H9 (cell line): Measurements from ENCODE around the gene CTDSP2. TPM values are rescaled to one million over a fixed set of nuclear protein-coding genes. Genes with fewer than 3 reads are reported as not detected.

Source experiments
- DNase-seq: peaks from one replicate; pipeline ENCODE4 v3.0.0-alpha.2; 2017
- H2AFZ ChIP-seq: one replicate; pipeline ENCODE4 v1.6.1; 2013; ENCODE audit warnings: mild to moderate bottlenecking, low read length, control low read depth, moderate library complexity
- H2AK5ac ChIP-seq: 2 replicates; pipeline ENCODE4 v1.6.1; 2013; ENCODE audit warnings: low read length, control low read depth, mixed read lengths; ENCODE audit not compliant: insufficient read length
- H2BK120ac ChIP-seq: one replicate; pipeline ENCODE4 v1.6.1; 2013; ENCODE audit warnings: low read depth, mild to moderate bottlenecking, low read length, control low read depth, inconsistent platforms; ENCODE audit not compliant: poor library complexity, severe bottlenecking
- H2BK12ac ChIP-seq: 2 replicates; pipeline ENCODE4 v1.6.1; 2013; ENCODE audit warnings: low read length, control low read depth, mixed read lengths, low read depth; ENCODE audit not compliant: insufficient read length
- H2BK15ac ChIP-seq: 2 replicates; pipeline ENCODE4 v1.6.1; 2013; ENCODE audit warnings: low read depth, low read length, control low read depth
- H2BK20ac ChIP-seq: one replicate; pipeline ENCODE4 v1.6.1; 2013; ENCODE audit warnings: low read depth, mild to moderate bottlenecking, low read length, control low read depth, inconsistent platforms; ENCODE audit not compliant: poor library complexity, severe bottlenecking
- H2BK5ac ChIP-seq: 2 replicates; pipeline ENCODE4 v1.6.1; 2013; ENCODE audit warnings: low read length, control low read depth, mixed read lengths; ENCODE audit not compliant: insufficient read length
- H3K14ac ChIP-seq: 2 replicates; pipeline ENCODE4 v1.6.1; 2013; ENCODE audit warnings: low read length, control low read depth; ENCODE audit not compliant: insufficient read depth
- H3K18ac ChIP-seq: 2 replicates; pipeline ENCODE4 v1.6.1; 2013; ENCODE audit warnings: low read depth, mild to moderate bottlenecking, mixed read lengths, low read length, control low read depth; ENCODE audit not compliant: insufficient read length
- H3K23ac ChIP-seq: 2 replicates; pipeline ENCODE4 v1.6.1; 2013; ENCODE audit warnings: low read length, control low read depth, mixed read lengths, low read depth; ENCODE audit not compliant: insufficient read length
- H3K23me2 ChIP-seq: 2 replicates; pipeline ENCODE4 v1.6.1; 2013; ENCODE audit warnings: low read depth, mild to moderate bottlenecking, mixed read lengths, low read length, control low read depth; ENCODE audit not compliant: insufficient read length, poor library complexity, severe bottlenecking
- H3K27ac ChIP-seq: 2 replicates; pipeline ENCODE4 v1.5.1; 2013; ENCODE audit warnings: low read length, control low read depth, mixed read lengths, low read depth; ENCODE audit not compliant: insufficient read length
- H3K27me3 ChIP-seq: 2 replicates; pipeline ENCODE4 v1.6.1; 2013; ENCODE audit warnings: low read length, control low read depth, inconsistent platforms; ENCODE audit not compliant: insufficient read depth
- H3K4ac ChIP-seq: 2 replicates; pipeline ENCODE4 v1.6.1; 2013; ENCODE audit warnings: low read depth, mild to moderate bottlenecking, control low read depth, inconsistent platforms, low read length, moderate library complexity
- H3K4me1 ChIP-seq: 2 replicates; pipeline ENCODE4 v1.6.1; 2013; ENCODE audit warnings: low read length, control low read depth, inconsistent platforms; ENCODE audit not compliant: insufficient read depth
- H3K4me2 ChIP-seq: 2 replicates; pipeline ENCODE4 v1.6.1; 2013; ENCODE audit warnings: low read length, control low read depth, mixed read lengths; ENCODE audit not compliant: insufficient read length, insufficient read depth
- H3K56ac ChIP-seq: 2 replicates; pipeline ENCODE4 v1.6.1; 2013; ENCODE audit warnings: low read depth, mild to moderate bottlenecking, mixed read lengths, low read length, control low read depth; ENCODE audit not compliant: insufficient read length
- H3K79me1 ChIP-seq: 2 replicates; pipeline ENCODE4 v1.6.1; 2013; ENCODE audit warnings: low read depth, mild to moderate bottlenecking, moderate library complexity, low read length, control low read depth, inconsistent platforms; ENCODE audit not compliant: insufficient read depth, poor library complexity, severe bottlenecking
- H3K79me2 ChIP-seq: 2 replicates; pipeline ENCODE4 v1.6.1; 2013; ENCODE audit warnings: low read length, control low read depth, inconsistent platforms; ENCODE audit not compliant: insufficient read depth
- H3K9ac ChIP-seq: 2 replicates; pipeline ENCODE4 v1.6.1; 2013; ENCODE audit warnings: low read length, control low read depth, mixed read lengths; ENCODE audit not compliant: insufficient read length; ENCODE audit errors: extremely low read depth
- H3K9me3 ChIP-seq: one replicate; pipeline ENCODE4 v1.6.1; 2013; ENCODE audit warnings: low read depth, low read length, inconsistent platforms; ENCODE audit not compliant: control insufficient read depth
- H3T11ph ChIP-seq: one replicate; pipeline ENCODE4 v1.6.1; 2013; ENCODE audit warnings: mild to moderate bottlenecking, low read length, control low read depth, inconsistent platforms
- H4K20me1 ChIP-seq: one replicate; pipeline ENCODE4 v1.6.1; 2013; ENCODE audit not compliant: control insufficient read depth, insufficient read length, insufficient read depth
- H4K5ac ChIP-seq: 2 replicates; pipeline ENCODE4 v1.6.1; 2013; ENCODE audit warnings: low read depth, mild to moderate bottlenecking, mixed read lengths, low read length, control low read depth; ENCODE audit not compliant: insufficient read length
- H4K8ac ChIP-seq: replicated peaks from 2 replicates; pipeline ENCODE4 v1.6.1; 2013; ENCODE audit warnings: low read length, control low read depth, mixed read lengths, low read depth; ENCODE audit not compliant: insufficient read length
- H4K91ac ChIP-seq: 2 replicates; pipeline ENCODE4 v1.6.1; 2013; ENCODE audit warnings: low read depth, mild to moderate bottlenecking, moderate library complexity, mixed read lengths, low read length, control low read depth; ENCODE audit not compliant: insufficient read length
- H3K27ac Mint-ChIP-seq, 3 experiments: 2 replicates in 2 of 3; 3 replicates in 1 of 3; pipeline ENCODE4 v1.8.0; 2020 to 2021; ENCODE audit warnings: mixed read lengths in 3 of 3, mild to moderate bottlenecking in 1 of 3, moderate library complexity in 1 of 3
- H3K27me3 Mint-ChIP-seq: 2 replicates; pipeline ENCODE4 v1.8.0; 2021; ENCODE audit warnings: low read depth, mild to moderate bottlenecking, moderate library complexity, mixed read lengths
- H3K36me3 Mint-ChIP-seq, 3 experiments: 2 replicates in 2 of 3; 3 replicates in 1 of 3; pipeline ENCODE4 v1.8.0; 2020 to 2021; ENCODE audit warnings: low read depth in 3 of 3, mixed read lengths in 3 of 3; ENCODE audit not compliant: insufficient read depth in 1 of 3
- H3K4me1 Mint-ChIP-seq, 2 experiments: 2 replicates each; pipeline ENCODE4 v1.8.0; 2020; ENCODE audit warnings: mixed read lengths in 2 of 2
- H3K4me3 Mint-ChIP-seq, 2 experiments: 2 replicates in 1 of 2; 3 replicates in 1 of 2; pipeline ENCODE4 v1.8.0; 2020 to 2021; ENCODE audit warnings: mild to moderate bottlenecking in 2 of 2, mixed read lengths in 2 of 2, moderate library complexity in 1 of 2
- H3K9me3 Mint-ChIP-seq, 2 experiments: 2 replicates in 1 of 2; 3 replicates in 1 of 2; pipeline ENCODE4 v1.8.0; 2020; ENCODE audit warnings: mild to moderate bottlenecking in 2 of 2, mixed read lengths in 2 of 2, moderate library complexity in 1 of 2
- CTCF ChIP-seq: fragments of 200-600 bp; sonication (generic); conservative IDR thresholded peaks from 3 replicates; pipeline ENCODE4 v1.8.0; 2021; ENCODE audit warnings: antibody characterized with exemption, mild to moderate bottlenecking
- WGBS: extraction: QIAGEN DNeasy Blood & Tissue Kit; methylation state at CpG from one replicate; pipeline ENCODE4 v1.1.7; 2013; ENCODE audit warnings: missing lambda C conversion rate, low lambda C conversion rate, mixed read lengths; ENCODE audit not compliant: insufficient read length; ENCODE audit errors: extremely low coverage; 5-methylcytosine and 5-hydroxymethylcytosine counted together
- total RNA-seq: library from RNA; stranded (reverse); gene quantifications from 2 replicates; pipeline ENCODE4 v1.2.1, GENCODE V29; 2021

The CTDSP2 gene
- total RNA-seq, 1 experiment from 2014 or later, result 103 TPM

GRCh38 chr12:57891542-57892228, 45.2 kb upstream of the CTDSP2 start:
- no peak overlapping the region for H3K9ac ChIP-seq
- no peak overlapping the region for H3T11ph ChIP-seq
- Mint-ChIP-seq H3K36me3 (no peaks in the 10 kb centered on the region; a peak in 1 of 7 replicates), H3K4me1 (peaks cover 40 to 64% of the 10 kb centered on the region in 2 experiments), H3K9me3 (no peaks in the 10 kb centered on the region), H3K4me3 (no peak overlapping the region), H3K27me3 (peaks cover 11% of the 10 kb centered on the region), H3K27ac (no peak overlapping the region)
- H2BK12ac ChIP-seq, result no peak overlapping the region
- H3K4ac ChIP-seq, result no peak overlapping the region
- no peak overlapping the region for H3K18ac ChIP-seq
- DNase-seq, result no peak
- H2AFZ ChIP-seq, result no peak overlapping the region
- no peak overlapping the region for H3K23ac ChIP-seq
- no peak overlapping the region for H3K27ac ChIP-seq
- no peaks in the 10 kb centered on the region; the same call in 1 of the 2 replicates for H3K27me3 ChIP-seq
- no peaks in the 10 kb centered on the region for H3K9me3 ChIP-seq
- peaks cover 5% of the 10 kb centered on the region for H3K23me2 ChIP-seq
- no peak overlapping the region for H4K5ac ChIP-seq
- H2BK15ac ChIP-seq, result no peak overlapping the region
- peaks cover 16% of the 10 kb centered on the region; the same call in 1 of the 2 replicates for H3K4me1 ChIP-seq
- no peaks in the 10 kb centered on the region for H3K79me1 ChIP-seq
- no peaks in the 10 kb centered on the region for H3K79me2 ChIP-seq
- H2BK120ac ChIP-seq, result no peak overlapping the region
- no peak overlapping the region for H3K56ac ChIP-seq
- TF ChIP-seq CTCF, result no peak
- H4K20me1 ChIP-seq, result no peaks in the 10 kb centered on the region
- H3K14ac ChIP-seq, result no peak overlapping the region
- H2BK5ac ChIP-seq, result no peak overlapping the region
- H4K91ac ChIP-seq, result no peak overlapping the region
- WGBS, result no CpG with 5 or more reads among the region's 6 CpGs
- H2AK5ac ChIP-seq, result no peak overlapping the region
- no peak overlapping the region for H2BK20ac ChIP-seq
- H4K8ac ChIP-seq, result no peak overlapping the region
- H3K4me2 ChIP-seq, result no peak overlapping the region
